ENCODE measurements around the gene MOB3A.

Gene MOB3A

DNA sequence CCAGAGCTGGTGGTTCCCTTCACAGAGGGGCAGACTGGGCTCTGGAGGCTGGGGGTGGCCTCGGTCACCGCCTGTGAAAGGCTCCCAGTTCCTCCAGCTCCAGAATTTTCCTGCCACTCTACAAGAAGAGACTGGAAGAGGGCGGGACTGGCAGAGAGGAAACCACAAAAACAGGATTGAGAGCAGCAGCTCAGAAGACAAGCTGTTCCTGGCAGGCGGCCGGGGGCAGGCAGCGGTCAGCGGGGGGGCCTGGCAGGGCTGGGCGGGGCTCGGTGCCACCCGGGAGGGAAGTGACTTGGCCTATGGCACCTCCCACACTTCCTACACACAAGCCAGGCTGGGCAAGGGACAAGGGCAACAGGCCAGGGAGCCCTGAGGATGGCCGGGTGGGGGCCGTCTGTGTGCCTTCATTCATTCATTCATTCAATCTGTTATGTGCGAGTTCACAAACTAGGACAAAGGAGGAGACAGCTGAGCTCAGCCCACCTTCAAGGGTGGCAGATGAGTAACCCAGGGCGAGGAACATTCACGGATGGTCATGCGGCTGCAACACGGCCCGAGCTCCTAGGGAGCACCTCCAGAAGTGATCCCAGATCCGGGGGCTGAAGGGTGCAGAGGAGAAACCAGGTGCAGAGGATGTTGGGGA is 63.7 kb downstream of the MOB3A start:
- Histone ChIP-seq H3K4me2 (ENCODE audit: low read depth, low read length, poor library complexity, severe bottlenecking) (peak overlapping the region; percentile 83), H3K9me3 (ENCODE audit: insufficient read depth, low read depth, low read length) (no peaks in the 10 kb centered on the region), H3K9me2 (replicated peaks; ENCODE audit: low read depth, low read length) (no peaks in the 10 kb centered on the region), H3K79me2 (ENCODE audit: insufficient read depth, low read length) (no peaks in the 10 kb centered on the region), H4K20me1 (ENCODE audit: insufficient read depth, low read length, poor library complexity, severe bottlenecking) (no peaks in the 10 kb centered on the region), H3K27me3 (ENCODE audit: insufficient read depth, low read length, poor library complexity, severe bottlenecking) (no peaks in the 10 kb centered on the region), H3K36me3 (ENCODE audit: insufficient read depth, low read length) (no peaks in the 10 kb centered on the region), H3K9ac (ENCODE audit: low read depth, low read length, poor library complexity, severe bottlenecking) (peak overlapping the region; percentile 66), H2AFZ (ENCODE audit: low read length) (peak overlapping the region; percentile 57), H3K4me1 (ENCODE audit: insufficient read depth, low read length, poor library complexity, severe bottlenecking) (peaks cover 17% of the 10 kb centered on the region), H3F3A (ENCODE audit: low read depth) (peaks cover 3% of the 10 kb centered on the region; the same call in 1 of the 2 replicates), H3K4me3 (ENCODE audit: low read length, poor library complexity, severe bottlenecking) (peak overlapping the region; percentile 64)
- TF ChIP-seq EZH2phosphoT487 (IDR thresholded peaks at IDR 0.05; ENCODE audit: borderline replicate concordance) = no peak
- TF ChIP-seq, protein P1, sequence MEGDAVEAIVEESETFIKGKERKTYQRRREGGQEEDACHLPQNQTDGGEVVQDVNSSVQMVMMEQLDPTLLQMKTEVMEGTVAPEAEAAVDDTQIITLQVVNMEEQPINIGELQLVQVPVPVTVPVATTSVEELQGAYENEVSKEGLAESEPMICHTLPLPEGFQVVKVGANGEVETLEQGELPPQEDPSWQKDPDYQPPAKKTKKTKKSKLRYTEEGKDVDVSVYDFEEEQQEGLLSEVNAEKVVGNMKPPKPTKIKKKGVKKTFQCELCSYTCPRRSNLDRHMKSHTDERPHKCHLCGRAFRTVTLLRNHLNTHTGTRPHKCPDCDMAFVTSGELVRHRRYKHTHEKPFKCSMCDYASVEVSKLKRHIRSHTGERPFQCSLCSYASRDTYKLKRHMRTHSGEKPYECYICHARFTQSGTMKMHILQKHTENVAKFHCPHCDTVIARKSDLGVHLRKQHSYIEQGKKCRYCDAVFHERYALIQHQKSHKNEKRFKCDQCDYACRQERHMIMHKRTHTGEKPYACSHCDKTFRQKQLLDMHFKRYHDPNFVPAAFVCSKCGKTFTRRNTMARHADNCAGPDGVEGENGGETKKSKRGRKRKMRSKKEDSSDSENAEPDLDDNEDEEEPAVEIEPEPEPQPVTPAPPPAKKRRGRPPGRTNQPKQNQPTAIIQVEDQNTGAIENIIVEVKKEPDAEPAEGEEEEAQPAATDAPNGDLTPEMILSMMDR (conservative IDR thresholded peaks at IDR 0.05; ENCODE audit: low read length) = no peak

DNA sequence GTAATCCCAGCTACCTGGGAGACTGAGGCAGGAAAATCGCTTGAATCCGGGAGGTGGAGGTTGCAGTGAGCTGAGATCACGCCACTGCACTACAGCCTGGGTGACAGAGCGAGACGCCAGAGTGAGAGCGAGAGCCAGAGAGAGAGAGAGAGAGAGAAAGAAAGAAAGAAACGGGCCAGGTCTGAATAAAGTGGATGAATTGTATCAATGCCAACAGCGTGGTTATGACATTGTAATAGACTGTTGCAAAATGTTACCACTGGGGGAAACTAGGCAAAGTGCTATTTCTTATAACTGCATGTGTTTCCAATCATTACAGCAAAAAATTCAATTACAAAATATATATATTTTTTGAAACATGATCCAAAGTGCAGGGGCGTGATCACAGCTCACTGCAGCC is 68.8 kb downstream of the MOB3A start:
- no peak overlapping the region for H3K9ac ChIP-seq (ENCODE audit: low read depth, low read length, poor library complexity, severe bottlenecking)
- H3K79me2 ChIP-seq (ENCODE audit: insufficient read depth, low read length) = no peaks in the 10 kb centered on the region
- peaks cover 5% of the 10 kb centered on the region for H3K4me1 ChIP-seq (ENCODE audit: insufficient read depth, low read length, poor library complexity, severe bottlenecking)
- TF ChIP-seq, protein P1 (conservative IDR thresholded peaks at IDR 0.05; ENCODE audit: low read length) = no peak
- TF ChIP-seq EZH2phosphoT487 (IDR thresholded peaks at IDR 0.05; ENCODE audit: borderline replicate concordance) = no peak
- H3K4me3 ChIP-seq (ENCODE audit: low read length, poor library complexity, severe bottlenecking) = no peak overlapping the region
- no peak overlapping the region for H2AFZ ChIP-seq (ENCODE audit: low read length)
- H3F3A ChIP-seq (ENCODE audit: low read depth) = no peaks in the 10 kb centered on the region
- no peaks in the 10 kb centered on the region for H3K27me3 ChIP-seq (ENCODE audit: insufficient read depth, low read length, poor library complexity, severe bottlenecking)
- no peaks in the 10 kb centered on the region for H3K36me3 ChIP-seq (ENCODE audit: insufficient read depth, low read length)
- no peaks in the 10 kb centered on the region for H4K20me1 ChIP-seq (ENCODE audit: insufficient read depth, low read length, poor library complexity, severe bottlenecking)
- no peak overlapping the region for H3K4me2 ChIP-seq (ENCODE audit: low read depth, low read length, poor library complexity, severe bottlenecking)
- no peaks in the 10 kb centered on the region for H3K9me3 ChIP-seq (ENCODE audit: insufficient read depth, low read depth, low read length)
- H3K9me2 ChIP-seq (replicated peaks; ENCODE audit: low read depth, low read length) = no peaks in the 10 kb centered on the region

DNA sequence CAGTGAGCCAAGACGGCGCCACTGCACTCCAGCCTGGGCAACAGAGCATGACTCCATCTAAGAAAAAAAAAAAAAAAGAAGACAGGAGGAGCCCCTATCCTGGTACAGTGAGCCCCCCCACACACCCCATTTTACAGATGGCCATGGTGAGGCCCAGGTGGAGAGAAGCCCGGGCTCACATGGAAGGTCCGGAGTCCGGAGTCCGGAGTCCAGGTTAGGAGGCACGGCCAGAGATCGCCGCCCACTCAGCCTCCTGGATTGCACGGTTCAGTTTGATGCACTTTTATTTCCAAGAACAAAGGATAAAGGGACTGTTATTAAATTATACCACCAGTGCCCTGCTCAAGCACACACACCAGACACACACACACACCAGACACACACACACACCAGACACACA is 69.4 kb downstream of the MOB3A start:
- Histone ChIP-seq H3K9ac (ENCODE audit: low read depth, low read length, poor library complexity, severe bottlenecking) (no peak overlapping the region), H3K9me2 (replicated peaks; ENCODE audit: low read depth, low read length) (no peaks in the 10 kb centered on the region), H3K4me2 (ENCODE audit: low read depth, low read length, poor library complexity, severe bottlenecking) (no peak overlapping the region), H3K4me3 (ENCODE audit: low read length, poor library complexity, severe bottlenecking) (no peak overlapping the region), H3K79me2 (ENCODE audit: insufficient read depth, low read length) (no peaks in the 10 kb centered on the region), H3K27me3 (ENCODE audit: insufficient read depth, low read length, poor library complexity, severe bottlenecking) (no peaks in the 10 kb centered on the region), H3K36me3 (ENCODE audit: insufficient read depth, low read length) (no peaks in the 10 kb centered on the region), H4K20me1 (ENCODE audit: insufficient read depth, low read length, poor library complexity, severe bottlenecking) (no peaks in the 10 kb centered on the region), H3K4me1 (ENCODE audit: insufficient read depth, low read length, poor library complexity, severe bottlenecking) (no peaks in the 10 kb centered on the region), H3K9me3 (ENCODE audit: insufficient read depth, low read depth, low read length) (no peaks in the 10 kb centered on the region), H3F3A (ENCODE audit: low read depth) (no peaks in the 10 kb centered on the region), H2AFZ (ENCODE audit: low read length) (no peak overlapping the region)
- no peak for TF ChIP-seq EZH2phosphoT487 (IDR thresholded peaks at IDR 0.05; ENCODE audit: borderline replicate concordance)
- TF ChIP-seq, protein P1 (conservative IDR thresholded peaks at IDR 0.05; ENCODE audit: low read length) = no peak

Data from Loucy (cell line).